Measurements from ENCODE around the gene CREBBP.
A peak's percentile ranks its signal among the peaks of the same experiment; 100 is the strongest.
"Not testable (repeated sequence)": the region's sequence is repeated elsewhere in the genome, so short reads cannot be mapped to it uniquely, and the experiment has no call there.

Gene CREBBP

GRCh38 chr16:3880623-3881498, at the start of gene CREBBP:
Gene CREBBP (minus strand): TSS chr16:3880713. CDS start chr16:3879916, 797 bp downstream.
- peak; percentile 95 for DNase-seq

- not testable (repeated sequence) for DNase-seq
Measured at GRCh38 chr16:3927147-3927546, 46.6 kb upstream of the CREBBP start.

DNA sequence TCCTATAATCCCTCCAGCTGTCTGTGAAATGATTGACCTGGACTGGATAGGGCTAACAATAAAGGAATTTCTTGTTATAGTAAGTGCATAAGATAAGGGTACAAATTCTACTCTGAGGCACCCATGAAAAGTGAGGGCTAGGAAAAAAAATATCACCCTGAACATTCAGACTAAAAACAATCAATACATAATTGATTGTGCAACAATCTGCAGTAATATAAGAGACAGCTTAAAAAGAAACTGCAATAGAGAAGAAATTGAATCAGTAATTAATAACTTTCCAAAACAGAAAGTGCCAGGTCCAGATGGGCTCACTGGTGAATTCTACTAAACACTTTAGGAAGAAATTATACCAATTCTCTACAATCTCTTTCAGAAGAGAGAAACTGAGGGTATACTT, 44.2 kb upstream of the CREBBP start:
- no peak for DNase-seq

- DNase-seq, result no peak
Measured at GRCh38 chr16:3922241-3922640, 41.7 kb upstream of the CREBBP start.

DNA sequence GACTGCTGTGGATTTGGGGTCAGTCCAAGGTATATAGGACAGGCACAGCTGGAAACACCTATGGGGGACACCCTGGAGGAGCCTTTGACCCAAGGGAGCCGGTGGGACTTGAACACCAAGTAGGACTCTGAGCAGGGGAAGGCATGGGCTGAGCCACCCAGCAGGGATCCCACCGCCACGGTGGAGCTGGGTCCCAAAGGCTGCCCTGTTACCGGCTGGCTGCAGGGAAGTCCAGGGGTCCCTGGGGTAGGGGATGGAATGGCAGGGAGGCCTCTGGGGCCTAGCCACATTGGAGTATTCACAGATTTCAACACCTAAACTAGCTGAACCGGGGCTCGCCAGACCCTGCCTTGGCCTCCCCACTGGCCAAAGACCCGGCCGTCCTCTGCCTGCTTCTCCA, 39.7 kb upstream of the CREBBP start:
- no peak for DNase-seq

- no peak for DNase-seq
Measured at GRCh38 chr16:3919413-3919812, 38.9 kb upstream of the CREBBP start.

DNA sequence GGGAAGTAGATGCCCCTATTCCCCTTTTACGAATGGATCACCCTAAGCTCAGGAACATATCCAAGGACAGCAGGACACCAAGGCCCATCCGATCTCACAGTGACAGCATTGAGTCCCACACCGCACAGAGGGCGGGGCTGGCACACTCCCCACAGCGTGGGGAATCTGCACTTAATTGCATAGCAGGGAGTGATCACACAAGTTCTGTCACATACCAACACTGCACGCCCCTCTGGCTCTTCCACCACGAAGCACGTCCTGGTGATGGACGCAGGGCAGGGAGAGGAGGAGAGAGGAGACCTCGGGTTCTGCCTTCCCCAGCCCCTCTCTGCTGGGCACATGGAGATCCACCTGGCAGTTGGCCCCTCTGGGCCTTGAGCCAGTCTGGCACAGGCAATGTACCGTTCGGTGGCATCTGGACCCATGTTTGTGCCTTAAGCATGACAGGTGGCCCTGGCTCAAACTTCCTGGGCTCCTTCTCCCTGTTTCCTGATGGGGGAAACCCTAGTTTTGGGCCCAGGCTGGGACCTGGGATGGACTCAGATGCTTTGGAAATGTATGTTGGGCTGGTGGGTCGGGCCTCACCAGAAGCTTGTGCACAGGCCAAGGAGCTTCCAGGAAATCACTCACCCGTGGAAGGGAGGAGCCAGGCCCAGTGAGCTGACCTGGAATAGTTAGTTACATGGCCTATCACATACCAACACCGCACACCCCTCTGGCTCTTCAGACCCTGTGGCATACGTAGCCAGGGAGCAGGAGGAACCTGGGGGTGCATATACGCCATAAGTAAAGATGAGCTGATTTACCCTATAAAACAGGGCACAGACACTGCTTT, 35.1 kb upstream of the CREBBP start:
- no peak for DNase-seq

DNA sequence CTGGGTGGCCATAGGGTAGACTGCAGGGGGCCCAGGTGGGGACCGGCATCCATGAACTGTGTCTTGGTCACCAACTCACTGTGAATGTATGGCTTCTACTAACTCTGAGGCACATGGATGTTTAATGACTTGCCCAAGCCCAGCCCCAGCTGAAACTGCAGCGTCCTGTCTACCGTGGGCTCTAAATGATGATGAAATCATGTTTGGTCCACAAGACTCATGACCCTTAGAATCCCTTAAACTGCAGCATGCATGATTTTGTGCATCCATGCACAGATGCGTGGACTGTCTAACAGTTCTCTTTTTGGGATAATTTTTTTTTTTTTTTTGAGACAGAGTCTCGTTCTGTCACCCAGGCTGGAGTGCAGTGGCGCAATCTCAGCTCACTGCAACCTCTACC, 32.4 kb upstream of the CREBBP start:
- DNase-seq, result no peak

DNA sequence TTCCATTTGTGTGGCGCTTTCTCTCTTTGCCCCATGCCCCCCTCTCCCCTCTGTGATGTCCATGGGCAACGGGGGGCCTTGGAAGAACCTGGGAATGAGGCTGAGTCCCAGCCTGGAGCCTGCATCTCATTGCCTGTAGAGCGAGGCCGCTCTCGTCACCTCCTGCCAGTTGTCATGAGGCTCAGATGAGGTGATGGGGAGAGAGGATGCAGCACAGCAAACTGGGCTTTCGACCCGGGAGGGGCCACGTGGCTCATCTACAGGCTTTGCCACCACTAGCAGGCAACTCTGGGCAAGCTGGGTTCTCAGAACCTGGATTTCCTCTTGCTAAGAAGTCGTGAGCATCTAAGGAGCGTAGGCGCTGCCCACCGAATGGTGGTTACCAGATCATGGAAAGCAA, 31.9 kb upstream of the CREBBP start:
- no peak for DNase-seq

GRCh38 chr16:3911741-3912140, 31.2 kb upstream of the CREBBP start:
- DNase-seq, result not testable (repeated sequence)

DNA sequence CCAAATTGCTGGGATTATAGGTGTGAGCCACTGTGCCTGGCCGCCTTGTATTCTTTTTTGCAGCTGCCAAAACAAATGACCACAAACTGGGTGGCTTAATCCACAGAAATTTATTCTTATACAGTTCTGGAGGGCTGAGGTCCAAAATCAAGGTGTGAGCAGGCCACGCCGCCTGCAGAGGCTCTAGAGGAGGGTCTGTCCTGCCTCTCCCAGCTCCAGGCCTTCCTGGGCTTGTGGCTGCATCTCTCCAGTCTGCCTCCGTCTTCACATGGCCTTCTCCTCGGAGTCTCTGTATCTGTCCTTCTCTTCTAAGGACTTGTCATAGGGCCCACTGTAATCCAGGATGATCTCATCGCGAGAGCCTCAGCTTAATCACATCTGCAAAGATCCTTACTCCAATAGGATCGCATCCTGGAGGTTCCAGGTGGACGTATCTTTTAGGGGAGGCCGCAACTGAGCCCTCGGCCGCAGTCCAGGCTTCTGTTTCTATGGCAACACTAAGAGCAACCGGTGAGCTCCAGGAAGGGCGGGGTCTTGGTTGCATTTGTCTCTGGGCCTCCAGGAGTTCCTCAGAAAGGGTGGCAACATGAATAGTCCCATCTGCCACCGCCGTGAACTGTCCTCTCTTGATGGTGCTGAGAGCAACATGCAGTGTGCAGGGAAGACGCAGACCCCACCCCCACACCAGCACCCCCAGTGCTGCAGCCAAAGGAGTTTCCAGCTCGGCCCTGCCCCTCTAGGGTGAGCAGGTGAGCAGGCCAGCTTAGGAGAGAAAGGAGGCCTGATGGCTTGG, 29.5 kb upstream of the CREBBP start:
- peak; percentile 5 for DNase-seq

DNA sequence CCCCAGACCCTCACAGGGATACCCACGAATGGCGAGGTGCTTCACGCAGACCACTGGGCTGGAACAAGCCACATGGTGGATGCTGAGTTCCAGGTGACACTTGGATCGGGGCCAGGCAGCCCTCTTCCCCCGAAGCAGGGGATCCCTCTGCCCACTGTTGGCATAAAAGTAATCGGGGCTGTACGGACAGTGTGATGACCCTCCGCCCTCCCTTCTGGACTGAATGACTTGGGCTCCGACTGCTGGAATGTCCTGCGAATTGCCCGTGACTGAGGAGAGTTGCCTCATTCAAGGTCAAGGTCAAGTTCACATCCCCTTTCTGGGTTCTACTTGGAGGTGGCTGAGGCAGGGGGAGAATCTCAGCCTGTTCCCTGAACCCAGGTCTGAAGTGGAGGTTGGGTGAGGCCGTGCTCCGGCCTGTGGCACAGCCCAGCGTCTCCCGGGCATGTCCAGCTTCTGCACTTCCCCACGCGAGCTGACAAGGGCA, 28.5 kb upstream of the CREBBP start:
- no peak for DNase-seq

DNA sequence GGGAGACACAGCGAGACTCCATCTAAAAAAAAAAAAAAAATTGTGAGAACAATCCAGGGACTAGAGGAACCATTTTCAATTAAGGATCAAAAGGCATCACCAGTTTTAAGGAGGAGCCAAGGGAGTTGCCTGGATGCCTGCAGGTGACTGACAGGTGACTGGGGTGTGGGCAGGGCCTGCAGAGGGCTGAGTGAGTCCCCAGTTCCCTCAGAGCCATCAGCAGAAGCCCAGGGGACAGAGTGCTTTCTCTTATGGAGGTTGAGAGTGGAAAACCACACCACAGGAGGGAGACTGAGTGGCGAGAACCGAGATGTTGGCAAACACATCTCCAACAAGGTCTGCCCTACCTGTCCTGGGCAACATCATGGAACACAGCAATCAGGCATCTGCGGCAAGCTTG, 27.1 kb upstream of the CREBBP start:
- DNase-seq, result no peak

DNA sequence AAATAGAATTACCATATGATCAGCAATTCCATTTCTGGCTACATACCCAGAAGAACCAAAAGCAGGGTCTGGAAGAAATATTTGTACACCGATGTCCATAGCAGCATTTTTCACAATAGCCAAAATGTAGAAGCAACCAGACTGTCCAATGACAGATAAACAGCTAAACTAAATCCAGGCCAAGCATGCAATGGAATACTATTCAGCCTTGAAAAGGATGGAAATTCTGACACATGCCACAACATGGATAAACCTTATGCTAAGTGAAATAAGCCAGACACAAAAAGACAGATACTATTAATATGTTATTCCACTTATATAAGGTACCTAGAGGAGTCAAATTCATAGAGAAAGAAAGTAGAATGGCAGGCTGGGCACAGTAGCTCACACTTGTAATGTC, 25.9 kb upstream of the CREBBP start:
- no peak for DNase-seq

GRCh38 chr16:3904875-3905274, 24.4 kb upstream of the CREBBP start:
- DNase-seq, result no peak

DNA sequence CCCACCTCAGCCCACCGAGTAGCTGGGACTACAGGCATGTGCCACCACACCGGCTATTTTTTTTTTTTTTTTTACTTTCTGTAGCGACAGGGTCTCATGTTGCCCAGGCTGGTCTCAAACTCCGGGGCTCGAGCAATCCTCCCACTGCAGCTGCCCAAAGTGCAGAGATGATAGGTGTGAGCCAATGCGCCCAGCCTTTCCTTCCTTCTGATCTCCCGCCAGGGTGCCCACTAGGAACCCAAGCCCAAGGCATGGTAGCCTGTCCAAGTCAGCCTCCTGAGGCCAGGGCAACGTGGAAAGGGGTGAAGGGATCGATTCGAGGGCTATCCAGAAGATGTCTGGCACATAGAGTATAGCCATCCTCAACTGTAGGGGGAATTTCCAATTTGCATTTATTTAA, 9.6 kb upstream of the CREBBP start:
- no peak for DNase-seq

- no peak for DNase-seq
Measured at GRCh38 chr16:3889059-3889458, 8.5 kb upstream of the CREBBP start.

- DNase-seq, result not testable (repeated sequence)
Measured at GRCh38 chr16:3885999-3886398, 5.5 kb upstream of the CREBBP start.

DNA sequence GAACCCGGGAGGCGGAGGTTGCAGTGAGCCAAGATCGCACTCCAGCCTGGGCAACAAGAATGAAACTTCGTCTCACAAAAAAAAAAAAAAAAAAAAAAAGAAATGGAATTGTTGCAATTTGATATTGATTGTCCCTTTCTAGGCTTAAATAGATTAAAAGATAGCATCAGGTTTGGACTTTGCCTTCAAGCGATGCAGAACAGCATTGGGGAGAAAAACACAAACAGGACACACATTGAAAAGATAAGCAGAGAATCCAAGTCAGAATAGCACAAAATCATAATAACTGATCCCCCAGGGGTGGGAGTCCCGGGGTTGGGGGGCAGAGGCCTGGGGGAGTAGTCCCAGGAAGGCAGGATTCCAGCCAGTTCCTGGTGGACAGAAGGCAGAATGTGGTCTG, 3.9 kb upstream of the CREBBP start:
- DNase-seq, result no peak

DNA sequence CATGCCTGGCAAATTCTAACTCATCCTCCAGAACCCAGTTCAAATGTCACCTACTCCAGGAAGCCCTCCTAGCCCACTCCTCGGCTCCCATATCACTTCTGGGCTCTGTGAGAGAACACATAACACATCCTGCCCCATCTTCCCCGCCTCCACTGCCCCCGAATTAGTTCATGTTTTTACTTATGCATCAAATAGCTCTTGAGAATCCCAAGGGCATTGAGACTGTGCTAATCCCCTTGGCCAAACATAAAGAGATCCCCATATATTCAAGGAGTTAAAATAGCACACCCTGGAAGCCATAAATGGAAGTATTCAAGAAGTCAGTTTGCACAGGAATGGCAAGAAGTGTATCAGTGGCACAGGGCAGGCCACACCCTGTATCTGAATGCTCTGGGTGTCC, 2.0 kb upstream of the CREBBP start:
- DNase-seq, result no peak

GRCh38 chr16:3881499-3881990, 1.0 kb upstream of the CREBBP start:
- DNase-seq, result no peak

DNA sequence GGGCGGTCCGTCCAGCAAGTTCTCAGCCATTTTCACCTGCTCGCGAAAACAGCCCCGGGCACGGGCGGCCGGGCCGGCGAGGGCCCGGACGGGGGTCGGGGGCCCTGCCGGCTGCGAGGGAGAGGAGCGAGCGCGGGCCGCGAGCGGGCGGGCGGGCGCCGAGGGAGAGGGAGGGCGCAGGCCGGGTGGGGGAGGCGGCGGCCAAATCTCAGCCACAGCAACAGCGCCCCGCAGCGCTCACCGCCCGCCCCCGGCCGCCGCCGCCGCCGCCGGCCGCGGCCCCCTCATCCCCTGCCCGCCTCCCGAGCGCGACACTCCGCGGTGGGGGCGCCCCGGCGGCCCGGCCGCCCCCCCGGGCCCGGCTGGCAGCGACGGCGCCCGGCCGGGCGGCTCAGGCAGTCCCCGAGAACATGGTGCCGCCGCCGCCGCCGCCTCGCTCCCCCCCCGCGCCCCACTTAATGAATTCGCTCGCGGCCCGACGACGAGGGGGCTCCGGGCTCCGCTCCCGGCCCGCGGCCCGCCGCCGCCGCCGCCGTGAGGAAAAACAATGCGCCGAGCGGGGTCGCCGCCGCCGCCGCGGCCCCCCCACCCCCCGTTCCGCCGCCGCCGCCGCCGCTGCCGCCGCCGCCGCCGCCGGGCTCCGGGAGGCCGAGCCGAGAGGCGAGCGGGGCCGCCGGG, 487 bp downstream of the CREBBP start:
- DNase-seq, result peak; percentile 85

All from hematopoietic multipotent progenitor cell treated with erythropoietin and hydrocortisone succinate and interleukin-3 and kit ligand, for 4 days (in vitro differentiated cells).